Chondrocyte (in vitro differentiated cells): ENCODE results near the gene INPP5K. TPM values are rescaled to one million over a fixed set of nuclear protein-coding genes. Genes with fewer than 3 reads are reported as not detected.
A peak's percentile ranks its signal among the peaks of the same experiment; 100 is the strongest.
"Not testable (repeated sequence)": the region's sequence is repeated elsewhere in the genome, so short reads cannot be mapped to it uniquely, and the experiment has no call there.

Experiments
- DNase-seq: peaks from one replicate; pipeline ENCODE4 v3.0.0; 2021; ENCODE audit warnings: mixed read lengths, low spot score
- H3K27ac Mint-ChIP-seq: one replicate; pipeline ENCODE4 v1.8.0; 2021; ENCODE audit warnings: mild to moderate bottlenecking, moderate library complexity, mixed read lengths; ENCODE audit not compliant: unreplicated experiment
- H3K27me3 Mint-ChIP-seq: 2 replicates; pipeline ENCODE4 v1.8.0; 2021; ENCODE audit warnings: low read depth, mixed read lengths
- H3K36me3 Mint-ChIP-seq: 2 replicates; pipeline ENCODE4 v1.8.0; 2021; ENCODE audit warnings: low read depth, mixed read lengths
- H3K4me1 Mint-ChIP-seq: 2 replicates; pipeline ENCODE4 v1.8.0; 2021; ENCODE audit warnings: low read depth, mild to moderate bottlenecking, mixed read lengths
- H3K4me3 Mint-ChIP-seq: one replicate; pipeline ENCODE4 v1.8.0; 2021; ENCODE audit warnings: mild to moderate bottlenecking, moderate library complexity, mixed read lengths; ENCODE audit not compliant: unreplicated experiment
- H3K9me3 Mint-ChIP-seq: 2 replicates; pipeline ENCODE4 v1.8.0; 2021; ENCODE audit warnings: low read depth, mixed read lengths
- long read RNA-seq: library from polyadenylated mRNA; stranded (forward); transcript quantifications from one replicate; pipeline ENCODE4 v2.0.0, GENCODE V29; 2021
- total RNA-seq: library from RNA; stranded (reverse); gene quantifications from 3 replicates; pipeline ENCODE4 v1.2.1, GENCODE V29; 2021
- TF ChIP-seq, protein P1 (sequence below): fragments of 200-600 bp; sonication (generic); IDR thresholded peaks from 2 replicates; pipeline ENCODE4 v1.5.0; 2021; ENCODE audit warnings: antibody characterized with exemption, mild to moderate bottlenecking, moderate library complexity

Gene INPP5K
- 30.2 to 35.3 TPM (median 34.3 TPM) in 3 replicates for total RNA-seq
- long read RNA-seq, transcript INPP5K-204 (12 exons, 2,988 nt), result major isoform, 57 of 88 reads
- long read RNA-seq, partial matches to known transcripts, result 5 of 88 reads
- long read RNA-seq, other reads (novel, unspliced or antisense), result 23 of 88 reads

DNA sequence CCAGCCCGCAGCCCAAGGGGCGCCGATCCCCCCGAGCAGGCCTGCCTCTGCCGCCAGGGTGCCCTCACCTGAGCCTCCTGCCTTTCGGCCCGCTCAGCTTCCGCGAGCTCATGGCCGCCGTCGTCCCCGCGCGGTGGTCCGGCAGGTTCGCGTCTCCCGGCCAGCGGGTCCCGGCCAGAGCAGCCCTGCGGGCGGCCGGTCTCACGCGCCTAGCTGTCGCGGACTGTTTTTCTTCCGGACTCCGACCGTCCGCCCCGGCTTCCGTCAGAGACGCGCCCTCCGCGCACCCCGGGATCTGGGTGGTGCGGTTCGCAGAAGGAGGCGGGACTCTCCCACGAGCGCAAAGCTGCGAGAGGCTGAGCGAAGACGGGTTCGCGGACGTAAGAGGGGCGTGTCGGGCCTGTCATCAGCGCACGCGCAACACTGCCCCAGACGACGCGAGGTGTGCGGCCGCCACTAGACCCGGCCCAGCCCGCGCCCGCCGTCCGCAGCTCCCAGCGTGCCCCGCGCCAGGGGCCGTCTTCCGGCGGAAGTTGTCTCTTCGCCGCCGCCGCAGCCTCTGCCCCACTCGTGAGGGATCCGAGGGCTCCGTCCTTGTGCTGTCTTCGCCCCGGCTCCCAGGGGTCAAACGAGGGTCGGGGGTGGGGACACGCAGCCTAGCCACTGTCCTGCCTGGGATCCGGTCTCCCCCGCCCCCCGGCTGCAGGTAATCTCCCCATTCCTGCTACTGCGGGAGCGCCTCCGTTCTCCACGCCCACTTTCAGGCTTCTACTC is at the start of gene INPP5K:
Gene INPP5K (minus strand): TSS at position 225 of the 774 bp plus-strand sequence. CDS start 113 bp downstream, at position 112.
- peak within 1 kb of the TSS; percentile 95 for H3K27ac Mint-ChIP-seq
- H3K4me1 Mint-ChIP-seq, result peaks cover 34% of the 10 kb centered on the region
- TF ChIP-seq, protein P1, sequence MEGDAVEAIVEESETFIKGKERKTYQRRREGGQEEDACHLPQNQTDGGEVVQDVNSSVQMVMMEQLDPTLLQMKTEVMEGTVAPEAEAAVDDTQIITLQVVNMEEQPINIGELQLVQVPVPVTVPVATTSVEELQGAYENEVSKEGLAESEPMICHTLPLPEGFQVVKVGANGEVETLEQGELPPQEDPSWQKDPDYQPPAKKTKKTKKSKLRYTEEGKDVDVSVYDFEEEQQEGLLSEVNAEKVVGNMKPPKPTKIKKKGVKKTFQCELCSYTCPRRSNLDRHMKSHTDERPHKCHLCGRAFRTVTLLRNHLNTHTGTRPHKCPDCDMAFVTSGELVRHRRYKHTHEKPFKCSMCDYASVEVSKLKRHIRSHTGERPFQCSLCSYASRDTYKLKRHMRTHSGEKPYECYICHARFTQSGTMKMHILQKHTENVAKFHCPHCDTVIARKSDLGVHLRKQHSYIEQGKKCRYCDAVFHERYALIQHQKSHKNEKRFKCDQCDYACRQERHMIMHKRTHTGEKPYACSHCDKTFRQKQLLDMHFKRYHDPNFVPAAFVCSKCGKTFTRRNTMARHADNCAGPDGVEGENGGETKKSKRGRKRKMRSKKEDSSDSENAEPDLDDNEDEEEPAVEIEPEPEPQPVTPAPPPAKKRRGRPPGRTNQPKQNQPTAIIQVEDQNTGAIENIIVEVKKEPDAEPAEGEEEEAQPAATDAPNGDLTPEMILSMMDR, result no peak
- peak; percentile 100 for DNase-seq
- H3K4me3 Mint-ChIP-seq, result peak within 1 kb of the TSS; percentile 84
- H3K9me3 Mint-ChIP-seq, result no peaks in the 10 kb centered on the region
- H3K36me3 Mint-ChIP-seq, result peaks cover 3% of the 10 kb centered on the region
- H3K27me3 Mint-ChIP-seq, result no peaks in the 10 kb centered on the region

DNA sequence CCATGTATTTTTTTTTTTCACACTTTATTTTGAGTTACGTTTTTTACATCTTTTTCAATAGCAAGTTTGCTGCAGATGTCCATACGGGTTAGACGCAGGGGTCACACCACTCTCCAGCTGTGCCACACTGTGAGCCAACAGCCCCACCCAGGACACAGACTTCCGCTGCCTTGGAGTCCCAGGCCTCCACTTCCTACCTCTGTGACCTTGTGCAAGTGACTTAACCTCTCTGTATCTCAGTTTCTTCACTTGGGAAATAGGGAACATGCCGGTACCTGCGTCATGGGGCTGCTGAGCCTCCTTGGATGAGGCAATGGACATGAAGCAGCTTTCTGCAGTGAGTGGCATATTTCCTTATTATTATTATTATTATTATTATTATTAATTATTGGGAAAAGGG is 49.5 kb upstream of the INPP5K start:
- H3K4me3 Mint-ChIP-seq, result no peak overlapping the region
- H3K36me3 Mint-ChIP-seq, result no peaks in the 10 kb centered on the region
- no peaks in the 10 kb centered on the region for H3K9me3 Mint-ChIP-seq
- no peak overlapping the region for H3K27ac Mint-ChIP-seq
- TF ChIP-seq, protein P1, result no peak
- no peak for DNase-seq
- H3K27me3 Mint-ChIP-seq, result no peaks in the 10 kb centered on the region
- peaks cover 17% of the 10 kb centered on the region for H3K4me1 Mint-ChIP-seq

DNA sequence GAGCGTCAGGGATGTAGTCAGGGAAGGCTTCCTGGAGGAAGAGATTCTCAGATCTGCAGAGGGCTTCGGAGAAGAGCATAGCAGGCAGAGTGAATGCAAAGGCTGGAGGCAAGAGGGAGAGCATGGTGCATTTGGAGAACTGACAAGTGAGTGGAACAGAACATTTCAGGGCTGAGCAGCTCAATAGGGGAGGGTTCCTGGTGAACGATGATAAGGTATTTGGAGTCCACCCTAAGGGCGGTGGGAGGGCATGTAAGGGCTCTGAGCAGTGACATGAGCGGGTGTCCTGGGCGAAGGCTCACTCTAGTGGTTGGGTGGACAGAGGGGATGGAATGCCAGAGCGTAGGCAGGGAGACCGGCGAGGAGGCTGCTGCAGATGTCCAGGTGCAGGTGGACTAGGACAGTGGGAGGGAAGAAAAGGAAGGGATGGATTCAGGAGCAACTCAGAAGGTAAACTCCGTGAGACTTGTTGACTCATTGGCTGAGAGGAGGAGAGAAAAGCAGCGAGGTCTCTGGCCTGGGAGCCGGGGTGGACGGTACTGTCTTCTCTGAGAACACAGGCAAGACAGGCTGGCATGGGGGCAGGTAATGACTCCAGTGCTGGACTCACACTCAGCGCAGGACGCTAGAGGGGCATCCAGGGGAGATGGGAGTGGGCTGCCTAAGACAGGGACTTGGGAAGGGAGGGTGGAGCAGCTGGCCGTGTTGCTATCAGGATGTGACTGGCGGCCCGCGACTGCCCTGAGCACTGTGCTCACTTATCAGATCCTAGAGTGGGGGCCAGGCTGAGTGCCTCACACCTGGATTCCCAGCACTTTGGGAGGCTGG is 47.6 kb upstream of the INPP5K start:
- Mint-ChIP-seq H3K9me3 (no peaks in the 10 kb centered on the region), H3K27ac (peak overlapping the region; percentile 55), H3K27me3 (no peaks in the 10 kb centered on the region), H3K4me1 (peaks cover 23% of the 10 kb centered on the region), H3K4me3 (peak overlapping the region; percentile 17), H3K36me3 (no peaks in the 10 kb centered on the region)
- no peak for DNase-seq
- TF ChIP-seq, protein P1, result no peak

DNA sequence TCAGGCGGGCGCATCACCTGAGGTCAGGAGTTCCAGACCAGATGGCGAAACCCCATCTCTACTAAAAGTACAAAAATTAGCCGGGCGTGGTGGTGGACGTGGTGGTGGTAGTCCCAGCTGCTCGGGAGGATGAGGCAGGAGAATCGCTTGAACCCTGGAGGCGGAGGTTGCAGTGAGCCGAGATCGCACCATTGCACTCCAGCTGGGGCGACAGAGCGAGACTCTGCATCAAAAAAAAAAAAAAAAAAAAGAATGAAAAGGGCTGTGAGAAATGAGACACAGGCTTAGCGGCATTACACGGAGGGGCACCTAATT is 47.0 kb upstream of the INPP5K start:
- not testable (repeated sequence) for H3K9me3 Mint-ChIP-seq, DNase-seq, H3K36me3 Mint-ChIP-seq, H3K27me3 Mint-ChIP-seq
- peaks cover 23% of the 10 kb centered on the region for H3K4me1 Mint-ChIP-seq
- peak overlapping the region; percentile 55 for H3K27ac Mint-ChIP-seq
- peak overlapping the region; percentile 57 for H3K4me3 Mint-ChIP-seq

DNA sequence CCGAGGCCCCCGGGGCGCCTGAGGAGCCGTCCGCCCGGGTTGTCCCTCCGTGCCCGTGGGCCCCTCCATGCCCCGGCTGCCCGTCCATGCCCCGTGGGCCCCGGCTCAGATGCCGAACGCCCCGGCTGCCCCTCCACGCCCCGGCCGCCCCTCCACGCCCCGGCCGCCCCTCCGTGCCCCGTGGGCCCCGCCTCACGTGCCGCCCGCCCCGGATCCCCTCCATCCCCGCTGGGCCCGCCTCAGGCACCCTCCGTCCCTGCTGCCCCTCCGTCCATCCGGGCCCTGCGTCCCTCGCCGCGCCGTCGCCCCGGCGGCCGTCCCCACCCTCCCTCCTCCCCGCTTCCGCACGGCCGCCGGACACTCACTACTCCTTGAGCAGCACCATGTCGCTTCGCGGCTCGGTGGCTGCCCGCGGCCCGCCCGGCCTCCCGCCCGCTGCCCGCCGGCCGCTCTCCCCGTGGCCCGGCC is 45.8 kb upstream of the INPP5K start:
- Mint-ChIP-seq H3K27me3 (no peaks in the 10 kb centered on the region), H3K9me3 (no peaks in the 10 kb centered on the region), H3K27ac (no peak overlapping the region), H3K36me3 (peaks cover 2% of the 10 kb centered on the region), H3K4me1 (peaks cover 27% of the 10 kb centered on the region), H3K4me3 (peak overlapping the region; percentile 81)
- DNase-seq, result no peak
- TF ChIP-seq, protein P1, result peak; percentile 51
